Testis (tissue), 3 donors: Measurements from ENCODE around the gene MRO. TPM values are rescaled to one million over a fixed set of nuclear protein-coding genes. Genes with fewer than 3 reads are reported as not detected.

Source experiments
- DNase-seq: peaks from one replicate; pipeline ENCODE4 v3.0.0-alpha.2; 2019
- H3K27ac ChIP-seq, 2 donors: fragments of 200-600 bp; sonication (generic); one replicate each; pipeline ENCODE4 v1.5.1; 2019
- H3K27me3 ChIP-seq: fragments of 200-600 bp; sonication (generic); one replicate; pipeline ENCODE4 v1.5.1; 2019
- H3K36me3 ChIP-seq: fragments of 200-600 bp; sonication (generic); one replicate; pipeline ENCODE4 v1.5.1; 2017; ENCODE audit warnings: low read depth; ENCODE audit errors: missing control alignments
- H3K4me1 ChIP-seq: fragments of 200-600 bp; sonication (generic); one replicate; pipeline ENCODE4 v1.5.1; 2019
- H3K4me3 ChIP-seq, 2 donors: fragments of 200-600 bp; sonication (generic); one replicate each; pipeline ENCODE4 v1.5.1; 2017 to 2019
- H3K9me3 ChIP-seq: fragments of 200-600 bp; sonication (generic); one replicate; pipeline ENCODE4 v1.5.1; 2017
- CTCF ChIP-seq, 3 experiments: fragments of 450-650 bp in 2 of 3; fragments of 200-600 bp in 1 of 3; sonication (generic) in 1 of 3; IDR thresholded peaks; one replicate each; pipeline ENCODE4 v1.5.1; 2016 to 2019; ENCODE audit warnings: antibody characterized with exemption in 3 of 3, mild to moderate bottlenecking in 2 of 3, moderate library complexity in 1 of 3
- POLR2A ChIP-seq: fragments of 450-650 bp; IDR thresholded peaks from one replicate; pipeline ENCODE4 v1.6.1; 2017; ENCODE audit warnings: antibody characterized with exemption, mild to moderate bottlenecking, moderate library complexity
- WGBS, 2 donors: methylation state at CpG; one replicate each; pipeline ENCODE4 v1.1.5; 2018; 5-methylcytosine and 5-hydroxymethylcytosine counted together
- intact Hi-C: fragments of 100-400 bp; cut with DNase I; formaldehyde crosslinking; loops from one replicate; pipeline ENCODE4 v1.15.1; 2023; ENCODE audit warnings: low total_unique reads
- polyA plus RNA-seq: library from polyadenylated mRNA; stranded (reverse); fragments of 350-450 nt; fragmentation: Illumina TruSeq; extraction: RNeasy Lipid Tissue Mini Kit (QIAGEN cat#74804); gene quantifications from one replicate; pipeline ENCODE4 v1.2.3, GENCODE V29; 2014; ENCODE audit warnings: low read depth, low replicate concordance; ENCODE audit not compliant: insufficient read depth
- total RNA-seq, 2 donors: library from RNA; depleted of rRNA; stranded (reverse); fragments of >200 nt; gene quantifications; one replicate each; pipeline ENCODE4 v1.2.3, GENCODE V29; 2016

The MRO gene
- total and polyA plus RNA-seq, 3 donors from 2014 or later, result 87.4 to 134 (median 92.8) TPM

- intact Hi-C loops, result no loop called here
- 58 to 72% methylated on average over 9 to 11 of the region's 11 CpGs for WGBS, 2 donors
- H3K9me3 ChIP-seq, result no peaks in the 10 kb centered on the region
- H3K4me3 ChIP-seq, result no peak overlapping the region
- H3K36me3 ChIP-seq, result no peaks in the 10 kb centered on the region
- H3K27me3 ChIP-seq, result no peaks in the 10 kb centered on the region
- DNase-seq, result no peak
- TF ChIP-seq CTCF (IDR thresholded peaks at IDR 0.05), result no peak
- no peak for TF ChIP-seq POLR2A
- no peak overlapping the region for H3K27ac ChIP-seq
- H3K4me1 ChIP-seq, result no peaks in the 10 kb centered on the region
These were observed 16.2 kb downstream of the MRO start for GRCh38 chr18:50803592-50803991.

- WGBS, 2 donors, result 57 to 64% methylated on average over 3 of the region's 3 CpGs
- no peaks in the 10 kb centered on the region for H3K9me3 ChIP-seq
- H3K36me3 ChIP-seq, result no peaks in the 10 kb centered on the region
- no peaks in the 10 kb centered on the region for H3K4me1 ChIP-seq
- H3K27ac ChIP-seq, result no peak overlapping the region
- no peaks in the 10 kb centered on the region for H3K27me3 ChIP-seq
- DNase-seq, result no peak
- TF ChIP-seq POLR2A, result no peak
- TF ChIP-seq CTCF (IDR thresholded peaks at IDR 0.05), result no peak
- intact Hi-C loops, result no loop called here
- H3K4me3 ChIP-seq, result no peak overlapping the region
These were observed 17.7 kb downstream of the MRO start for GRCh38 chr18:50802141-50802540.

- Histone ChIP-seq H3K4me1 (no peaks in the 10 kb centered on the region), H3K27ac (no peak overlapping the region), H3K9me3 (no peaks in the 10 kb centered on the region), H3K27me3 (no peaks in the 10 kb centered on the region), H3K4me3 (no peak overlapping the region), H3K36me3 (no peaks in the 10 kb centered on the region)
- DNase-seq, result peak; percentile 25
- TF ChIP-seq CTCF (IDR thresholded peaks at IDR 0.05) (no peak), POLR2A (no peak)
- WGBS, 2 donors, result 65 to 72% methylated on average over 7 of the region's 7 CpGs
- intact Hi-C loops, result no loop called here
These were observed 22.7 kb downstream of the MRO start for GRCh38 chr18:50797142-50797541.

- WGBS, 2 donors, result 72 to 81% methylated on average over 2 of the region's 2 CpGs
- no peaks in the 10 kb centered on the region for H3K9me3 ChIP-seq
- no peak for DNase-seq
- intact Hi-C loops, result no loop called here
- no peaks in the 10 kb centered on the region for H3K36me3 ChIP-seq
- no peak overlapping the region for H3K27ac ChIP-seq
- H3K4me1 ChIP-seq, result no peaks in the 10 kb centered on the region
- no peak overlapping the region for H3K4me3 ChIP-seq
- TF ChIP-seq CTCF (IDR thresholded peaks at IDR 0.05), result no peak
- no peak for TF ChIP-seq POLR2A
- no peaks in the 10 kb centered on the region for H3K27me3 ChIP-seq
These were observed 23.3 kb downstream of the MRO start for GRCh38 chr18:50796495-50796894.
